CD4-positive, CD25-positive, alpha-beta regulatory T cell (primary cell): ENCODE results near the gene ZP2. TPM values are rescaled to one million over a fixed set of nuclear protein-coding genes. Genes with fewer than 3 reads are reported as not detected.

Source experiments
- ATAC-seq, 2 donors: fragments of 150-1000 bp; cut with Tn5 transposase; one replicate each; pipeline ENCODE4 v1.10.0; 2021; ENCODE audit warnings: low read depth in 2 of 2, moderate number of reproducible peaks in 2 of 2, moderate library complexity in 1 of 2
- DNase-seq, 3 donors: peaks; one replicate each; pipeline versions ENCODE4 v3.0.0 to v3.0.0-alpha.2; 2012 to 2022; ENCODE audit warnings: mixed read lengths in 1 of 3
- H3K27ac ChIP-seq: one replicate; pipeline ENCODE4 v1.7.0; 2013; ENCODE audit warnings: mild to moderate bottlenecking, low read length; ENCODE audit not compliant: insufficient read depth, poor library complexity, severe bottlenecking
- H3K27me3 ChIP-seq: one replicate; pipeline ENCODE4 v1.7.0; 2013; ENCODE audit warnings: low read length; ENCODE audit not compliant: control insufficient read depth, insufficient read depth
- H3K36me3 ChIP-seq: one replicate; pipeline ENCODE4 v1.7.0; 2013; ENCODE audit warnings: mild to moderate bottlenecking, low read length, moderate library complexity; ENCODE audit not compliant: control insufficient read depth, insufficient read depth
- H3K4me1 ChIP-seq: 2 replicates; pipeline ENCODE4 v1.7.0; 2013; ENCODE audit warnings: mild to moderate bottlenecking, low read length; ENCODE audit not compliant: insufficient read depth, control insufficient read depth, poor library complexity, severe bottlenecking
- H3K4me3 ChIP-seq: one replicate; pipeline ENCODE4 v1.7.0; 2013; ENCODE audit warnings: low read depth, mild to moderate bottlenecking, low read length, moderate library complexity
- H3K9me3 ChIP-seq, 2 experiments: 1 replicate in 1 of 2; 2 replicates in 1 of 2; pipeline ENCODE4 v1.7.0; 2013; ENCODE audit warnings: low read length in 2 of 2, mild to moderate bottlenecking in 1 of 2, moderate library complexity in 1 of 2; ENCODE audit not compliant: control insufficient read depth in 2 of 2
- H3K27ac Mint-ChIP-seq, 3 donors: one replicate each; pipeline ENCODE4 v1.8.0; 2020 to 2022; ENCODE audit warnings: mild to moderate bottlenecking in 3 of 3, mixed read lengths in 3 of 3, moderate library complexity in 2 of 3
- H3K27me3 Mint-ChIP-seq: one replicate; pipeline ENCODE4 v1.8.0; 2022; ENCODE audit warnings: mild to moderate bottlenecking, mixed read lengths
- H3K36me3 Mint-ChIP-seq: one replicate; pipeline ENCODE4 v1.8.0; 2020; ENCODE audit warnings: mixed read lengths
- H3K4me1 Mint-ChIP-seq, 4 donors: one replicate each; pipeline ENCODE4 v1.8.0; 2020 to 2022; ENCODE audit warnings: mixed read lengths in 4 of 4, mild to moderate bottlenecking in 1 of 4
- H3K4me3 Mint-ChIP-seq, 4 donors: one replicate each; pipeline ENCODE4 v1.8.0; 2020 to 2022; ENCODE audit warnings: mild to moderate bottlenecking in 4 of 4, mixed read lengths in 4 of 4, moderate library complexity in 3 of 4
- H3K9me3 Mint-ChIP-seq, 7 donors: one replicate each; pipeline ENCODE4 v1.8.0; 2020 to 2022; ENCODE audit warnings: mixed read lengths in 7 of 7, mild to moderate bottlenecking in 3 of 7, moderate library complexity in 2 of 7
- polyA plus RNA-seq, 4 donors: library from polyadenylated mRNA; unstranded; fragments of 300-500 nt; fragmentation: Illumina TruSeq; gene quantifications; one replicate each; pipeline ENCODE4 v1.2.3, GENCODE V29; 2021
- total RNA-seq: library from RNA; stranded (reverse); gene quantifications from one replicate; pipeline ENCODE4 v1.2.3, GENCODE V29; 2022

ZP2 gene
- total and polyA plus RNA-seq, 5 donors from 2014 or later, result not detected

- Histone ChIP-seq H3K36me3 (no peaks in the 10 kb centered on the region), H3K27me3 (peaks cover 2% of the 10 kb centered on the region), H3K27ac (no peak overlapping the region), H3K4me3 (no peak overlapping the region), H3K9me3 (no peaks in the 10 kb centered on the region), H3K4me1 (no peaks in the 10 kb centered on the region)
- Mint-ChIP-seq H3K27me3 (peaks cover 23% of the 10 kb centered on the region), H3K4me3 (no peak overlapping the region), H3K4me1 (peaks cover 0 to 6% (median 0%) of the 10 kb centered on the region in 4 donors), H3K27ac (no peak overlapping the region), H3K9me3 (peaks cover 0 to 5% (median 0%) of the 10 kb centered on the region in 7 donors), H3K36me3 (no peaks in the 10 kb centered on the region)
- no peak for DNase-seq
- ATAC-seq, result no peak
Measured at GRCh38 chr16:21242756-21243155, 31.4 kb upstream of the ZP2 start.

DNA sequence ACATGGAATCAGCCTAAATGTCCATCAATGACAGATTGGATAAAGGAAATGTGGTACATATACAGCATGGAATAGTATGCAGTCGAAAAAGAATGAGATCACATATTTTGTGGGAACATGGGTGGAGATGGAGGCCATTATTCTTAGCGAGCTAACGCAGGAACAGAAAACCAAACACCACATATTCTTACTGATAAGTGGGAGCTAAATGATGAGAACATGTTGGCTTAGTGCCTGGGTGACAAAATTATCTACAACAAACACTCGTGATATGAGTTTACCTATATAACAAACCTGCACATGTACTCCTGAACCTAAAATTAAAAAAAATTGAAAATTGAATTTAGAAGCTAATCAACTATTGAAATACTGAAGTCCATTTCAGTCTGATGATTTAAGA lies 28.3 kb upstream of the ZP2 start:
- Histone ChIP-seq H3K4me1 (no peaks in the 10 kb centered on the region), H3K27ac (no peak overlapping the region), H3K27me3 (peaks cover 3% of the 10 kb centered on the region), H3K9me3 (no peaks in the 10 kb centered on the region), H3K4me3 (no peak overlapping the region), H3K36me3 (no peaks in the 10 kb centered on the region)
- Mint-ChIP-seq H3K27me3 (peaks cover 8% of the 10 kb centered on the region), H3K9me3 (no peaks in the 10 kb centered on the region), H3K4me3 (no peak overlapping the region), H3K27ac (no peak overlapping the region), H3K36me3 (no peaks in the 10 kb centered on the region), H3K4me1 (no peaks in the 10 kb centered on the region)
- no peak for DNase-seq
- no peak for ATAC-seq

- no peak overlapping the region for H3K27ac Mint-ChIP-seq
- Histone ChIP-seq H3K4me1 (no peaks in the 10 kb centered on the region), H3K27ac (no peak overlapping the region), H3K4me3 (no peak overlapping the region), H3K27me3 (peaks cover 7% of the 10 kb centered on the region), H3K9me3 (peaks cover 0 to 2% of the 10 kb centered on the region in 2 experiments), H3K36me3 (no peaks in the 10 kb centered on the region)
- H3K27me3 Mint-ChIP-seq, result peaks cover 15% of the 10 kb centered on the region
- no peaks in the 10 kb centered on the region for H3K9me3 Mint-ChIP-seq
- DNase-seq (no peak), ATAC-seq (no peak)
- H3K4me1 Mint-ChIP-seq, result no peaks in the 10 kb centered on the region
- H3K4me3 Mint-ChIP-seq, result no peak overlapping the region
- H3K36me3 Mint-ChIP-seq, result no peaks in the 10 kb centered on the region
Measured at GRCh38 chr16:21236831-21237230, 25.5 kb upstream of the ZP2 start.

DNA sequence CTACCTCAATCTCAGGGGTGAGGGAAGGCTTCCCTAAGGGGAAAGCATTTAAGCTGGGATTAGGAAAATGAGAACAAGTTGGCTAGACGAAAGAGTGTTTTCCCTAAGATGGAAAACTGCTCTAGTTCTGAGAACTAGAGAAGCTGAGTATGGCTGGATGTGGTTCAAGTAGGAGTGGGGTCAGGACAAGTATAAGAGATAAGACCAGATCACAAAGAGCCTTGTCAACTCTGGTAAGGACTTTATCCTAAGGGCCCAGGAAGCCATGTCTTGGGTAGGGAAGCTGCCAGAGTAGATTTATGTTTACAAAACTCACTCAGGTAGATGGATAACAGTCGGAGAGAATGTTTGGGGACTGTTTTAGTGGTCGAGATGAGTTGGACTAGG lies 23.8 kb upstream of the ZP2 start:
- Histone ChIP-seq H3K9me3 (peaks cover 0 to 2% of the 10 kb centered on the region in 2 experiments), H3K36me3 (no peaks in the 10 kb centered on the region), H3K27ac (no peak overlapping the region), H3K4me3 (no peak overlapping the region), H3K27me3 (peaks cover 10% of the 10 kb centered on the region), H3K4me1 (no peaks in the 10 kb centered on the region)
- no peaks in the 10 kb centered on the region for H3K9me3 Mint-ChIP-seq
- DNase-seq (no peak), ATAC-seq (no peak)
- no peak overlapping the region for H3K4me3 Mint-ChIP-seq
- no peaks in the 10 kb centered on the region for H3K4me1 Mint-ChIP-seq
- H3K27me3 Mint-ChIP-seq, result peaks cover 19% of the 10 kb centered on the region
- H3K27ac Mint-ChIP-seq, result no peak overlapping the region
- H3K36me3 Mint-ChIP-seq, result no peaks in the 10 kb centered on the region

GRCh38 chr16:21233521-21234150 lies 22.3 kb upstream of the ZP2 start, which contains the start of gene ANKS4B:
ANKS4B (plus strand) TSS chr16:21233699; CDS start chr16:21233738, 39 bp downstream.
- no peaks in the 10 kb centered on the region for H3K36me3 Mint-ChIP-seq
- H3K27me3 Mint-ChIP-seq, result peaks cover 31% of the 10 kb centered on the region
- no peaks in the 10 kb centered on the region for H3K4me1 Mint-ChIP-seq
- Histone ChIP-seq H3K27ac (no peak within 1 kb of the TSS), H3K4me3 (no peak within 1 kb of the TSS), H3K4me1 (no peaks in the 10 kb centered on the region), H3K36me3 (no peaks in the 10 kb centered on the region), H3K9me3 (peaks cover 0 to 2% of the 10 kb centered on the region in 2 experiments), H3K27me3 (peaks cover 10% of the 10 kb centered on the region)
- DNase-seq (no peak), ATAC-seq (no peak)
- H3K4me3 Mint-ChIP-seq, result no peak within 1 kb of the TSS
- H3K9me3 Mint-ChIP-seq, result no peaks in the 10 kb centered on the region
- no peak within 1 kb of the TSS for H3K27ac Mint-ChIP-seq

DNA sequence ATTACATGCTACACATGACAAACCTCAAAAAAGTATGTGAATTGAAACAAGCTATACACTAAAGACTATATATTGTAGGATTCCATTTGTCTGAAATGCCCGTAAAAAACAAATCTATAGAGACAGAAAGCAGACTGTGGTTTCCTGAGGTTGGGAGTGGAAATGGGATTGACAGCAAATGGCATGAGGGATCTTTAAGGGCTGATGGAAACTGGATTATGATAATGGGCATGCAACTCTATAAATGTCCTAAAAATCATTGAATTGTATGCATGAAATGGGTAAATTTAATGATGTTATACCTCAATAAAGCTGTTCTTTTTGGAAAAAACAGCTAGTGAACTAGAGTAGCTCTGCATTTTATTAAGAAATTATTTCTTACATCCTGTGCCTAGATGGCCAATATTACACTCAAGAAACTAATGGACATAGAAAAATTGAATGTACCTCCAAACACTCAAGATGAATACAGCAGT lies 21.7 kb upstream of the ZP2 start:
- Histone ChIP-seq H3K27me3 (peaks cover 10% of the 10 kb centered on the region), H3K27ac (no peak overlapping the region), H3K36me3 (no peaks in the 10 kb centered on the region), H3K9me3 (peaks cover 0 to 2% of the 10 kb centered on the region in 2 experiments), H3K4me1 (no peaks in the 10 kb centered on the region), H3K4me3 (no peak overlapping the region)
- H3K36me3 Mint-ChIP-seq, result no peaks in the 10 kb centered on the region
- H3K4me1 Mint-ChIP-seq, result no peaks in the 10 kb centered on the region
- no peak overlapping the region for H3K27ac Mint-ChIP-seq
- no peak overlapping the region for H3K4me3 Mint-ChIP-seq
- H3K27me3 Mint-ChIP-seq, result peaks cover 35% of the 10 kb centered on the region
- H3K9me3 Mint-ChIP-seq, result no peaks in the 10 kb centered on the region
- ATAC-seq, result no peak
- no peak for DNase-seq

GRCh38 chr16:21228361-21228872 lies 17.0 kb upstream of the ZP2 start:
- Histone ChIP-seq H3K27ac (no peak overlapping the region), H3K27me3 (peaks cover 17% of the 10 kb centered on the region), H3K36me3 (no peaks in the 10 kb centered on the region), H3K4me1 (no peaks in the 10 kb centered on the region), H3K4me3 (no peak overlapping the region), H3K9me3 (peaks cover 0 to 2% of the 10 kb centered on the region in 2 experiments)
- Mint-ChIP-seq H3K9me3 (no peaks in the 10 kb centered on the region), H3K4me3 (no peak overlapping the region), H3K27me3 (peaks cover 63% of the 10 kb centered on the region), H3K27ac (no peak overlapping the region), H3K36me3 (no peaks in the 10 kb centered on the region), H3K4me1 (peaks cover 0 to 5% (median 2%) of the 10 kb centered on the region in 4 donors)
- ATAC-seq (no peak), DNase-seq (no peak)

GRCh38 chr16:21227866-21228265 lies 16.5 kb upstream of the ZP2 start:
- no peak overlapping the region for H3K27ac ChIP-seq
- no peaks in the 10 kb centered on the region for H3K36me3 ChIP-seq
- no peak overlapping the region for H3K27ac Mint-ChIP-seq
- no peak for ATAC-seq
- H3K36me3 Mint-ChIP-seq, result no peaks in the 10 kb centered on the region
- peaks cover 60% of the 10 kb centered on the region for H3K27me3 Mint-ChIP-seq
- no peak overlapping the region for H3K4me3 ChIP-seq
- DNase-seq, result no peak
- no peaks in the 10 kb centered on the region for H3K4me1 ChIP-seq
- no peak overlapping the region for H3K4me3 Mint-ChIP-seq
- peaks cover 16% of the 10 kb centered on the region for H3K27me3 ChIP-seq
- H3K4me1 Mint-ChIP-seq, result peaks cover 0 to 5% (median 2%) of the 10 kb centered on the region in 4 donors
- peaks cover 0 to 2% of the 10 kb centered on the region in 2 experiments for H3K9me3 ChIP-seq
- H3K9me3 Mint-ChIP-seq, result peaks cover 0 to 2% (median 0%) of the 10 kb centered on the region in 7 donors
